Activated naive CD8-positive, alpha-beta T cell (primary cell): ENCODE results near the gene ITPR2.
"Not testable (repeated sequence)": the region's sequence is repeated elsewhere in the genome, so short reads cannot be mapped to it uniquely, and the experiment has no call there.

Source experiments
- H3K27ac Mint-ChIP-seq: one replicate; pipeline ENCODE4 v1.8.0; 2021; ENCODE audit warnings: mixed read lengths
- H3K27me3 Mint-ChIP-seq: one replicate; pipeline ENCODE4 v1.8.0; 2021; ENCODE audit warnings: mixed read lengths
- H3K36me3 Mint-ChIP-seq: one replicate; pipeline ENCODE4 v1.8.0; 2021; ENCODE audit warnings: mixed read lengths
- H3K4me1 Mint-ChIP-seq: one replicate; pipeline ENCODE4 v1.8.0; 2021; ENCODE audit warnings: low read depth, mixed read lengths
- H3K4me3 Mint-ChIP-seq: one replicate; pipeline ENCODE4 v1.8.0; 2021; ENCODE audit warnings: mild to moderate bottlenecking, mixed read lengths
- H3K9me3 Mint-ChIP-seq: one replicate; pipeline ENCODE4 v1.8.0; 2021; ENCODE audit warnings: low read depth, mixed read lengths

ITPR2 gene

GRCh38 chr12:26732005-26732908, 100.7 kb downstream of the ITPR2 start:
- Mint-ChIP-seq H3K9me3 (no peaks in the 10 kb centered on the region), H3K27me3 (no peaks in the 10 kb centered on the region), H3K27ac (no peak overlapping the region), H3K4me3 (no peak overlapping the region), H3K4me1 (peaks cover 55% of the 10 kb centered on the region), H3K36me3 (no peaks in the 10 kb centered on the region)

DNA sequence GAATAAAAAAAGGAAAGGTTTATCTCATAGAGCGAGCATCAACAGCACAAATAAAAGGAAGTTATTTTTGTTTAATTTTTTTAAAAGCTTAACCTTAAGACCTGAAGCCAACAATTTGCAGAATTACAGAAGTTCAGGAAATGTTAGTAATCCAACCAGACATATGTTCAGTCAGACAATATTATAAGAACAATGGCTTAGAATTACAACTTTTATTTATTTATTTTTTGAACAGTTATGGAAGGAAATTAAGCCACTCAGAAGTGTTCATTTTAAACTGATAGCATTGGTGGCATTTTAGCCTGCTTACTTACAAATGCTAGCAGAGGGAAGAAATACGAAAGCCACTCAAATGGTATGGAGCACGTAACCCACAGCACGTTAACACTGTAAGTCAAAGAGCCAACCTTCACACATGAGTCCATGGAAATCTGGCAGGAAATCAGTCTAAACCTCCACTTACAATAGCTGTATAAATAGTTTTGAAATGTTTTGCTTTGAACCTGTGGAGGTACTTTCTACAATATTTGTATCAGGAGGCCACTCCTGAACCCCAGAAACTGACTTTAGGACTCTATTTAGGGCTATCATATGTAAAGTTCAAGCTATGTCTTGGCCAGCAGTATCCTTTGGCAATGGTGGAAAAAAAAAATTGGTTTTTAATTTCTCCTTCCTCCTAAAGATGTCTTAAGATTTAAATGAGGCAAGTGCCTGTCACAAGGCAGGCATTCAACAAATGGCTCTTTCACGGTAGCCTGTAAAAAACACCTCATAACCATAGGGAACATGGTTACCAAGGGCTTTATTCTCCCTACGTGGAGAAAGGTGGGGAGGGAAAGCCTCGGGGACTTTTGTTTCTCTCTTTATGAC, 102.3 kb downstream of the ITPR2 start:
- peaks cover 56% of the 10 kb centered on the region for H3K4me1 Mint-ChIP-seq
- no peak overlapping the region for H3K4me3 Mint-ChIP-seq
- no peak overlapping the region for H3K27ac Mint-ChIP-seq
- H3K36me3 Mint-ChIP-seq: no peaks in the 10 kb centered on the region
- H3K9me3 Mint-ChIP-seq: no peaks in the 10 kb centered on the region
- no peaks in the 10 kb centered on the region for H3K27me3 Mint-ChIP-seq

DNA sequence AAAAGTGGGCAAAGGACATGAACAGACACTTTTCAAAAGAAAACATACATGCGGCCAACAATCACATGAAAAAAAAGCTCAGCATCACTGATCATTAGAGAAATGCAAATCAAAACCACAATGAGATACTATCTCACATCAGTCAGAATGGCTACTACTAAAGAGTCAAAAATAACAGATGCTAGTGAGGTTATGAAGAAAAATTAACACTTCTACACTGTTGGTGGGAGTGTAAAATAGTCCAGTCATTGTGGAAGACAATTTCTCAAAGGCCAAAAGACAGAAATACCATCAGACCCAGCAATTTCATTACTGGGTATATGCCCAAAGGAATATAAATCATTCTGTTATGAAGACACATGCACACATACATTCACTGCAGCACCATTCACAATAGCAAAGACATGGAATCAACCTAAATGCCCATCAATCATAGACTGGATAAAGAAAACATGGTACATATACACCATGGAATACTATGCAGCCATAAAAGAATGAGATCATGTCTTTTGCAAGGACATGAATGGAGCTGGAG, 103.8 kb downstream of the ITPR2 start:
- H3K4me1 Mint-ChIP-seq: peaks cover 55% of the 10 kb centered on the region
- H3K36me3 Mint-ChIP-seq, H3K27me3 Mint-ChIP-seq, H3K9me3 Mint-ChIP-seq, H3K4me3 Mint-ChIP-seq: not testable (repeated sequence)
- peak overlapping the region; percentile 5 for H3K27ac Mint-ChIP-seq

DNA sequence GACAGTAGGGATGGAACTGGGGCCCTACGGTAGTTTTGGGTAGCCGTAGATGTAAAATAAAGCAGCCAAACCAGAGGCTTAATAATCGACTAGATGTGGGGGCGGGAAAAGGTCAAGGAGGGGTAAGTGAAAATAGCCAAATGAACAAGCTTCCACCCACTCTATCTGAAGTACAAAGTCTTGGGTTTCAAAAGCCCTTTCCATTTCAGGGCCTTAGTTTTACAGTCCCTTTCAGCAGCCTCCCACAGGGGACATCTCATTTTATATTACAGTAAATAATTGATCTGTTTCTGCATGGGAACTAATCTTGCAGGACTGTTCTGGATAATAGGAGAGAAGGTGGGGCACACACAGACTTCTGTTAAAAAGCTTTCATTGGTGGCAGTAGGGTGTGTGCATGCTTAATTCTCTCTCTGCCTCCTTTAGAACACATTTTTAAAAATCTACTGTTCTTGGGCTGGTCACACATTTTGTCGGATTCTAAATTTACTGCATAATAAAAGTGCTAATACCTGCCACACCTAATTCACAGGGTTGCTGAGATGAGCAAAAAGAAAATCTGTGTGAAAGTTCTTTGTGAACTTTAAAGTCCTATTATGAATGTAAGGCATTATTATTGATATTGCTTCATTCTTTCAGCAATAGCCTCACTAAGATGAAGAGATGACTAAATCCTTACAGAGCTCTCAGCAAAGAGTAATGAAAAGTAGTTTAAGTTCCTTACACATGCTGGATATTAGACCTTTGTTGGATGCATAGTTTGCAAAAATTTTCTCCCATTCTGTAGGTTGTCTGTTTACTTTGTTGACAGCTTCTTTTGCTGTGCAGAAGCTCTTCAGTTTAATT, 104.6 kb downstream of the ITPR2 start:
- H3K27me3 Mint-ChIP-seq: no peaks in the 10 kb centered on the region
- peak overlapping the region; percentile 5 for H3K27ac Mint-ChIP-seq
- peaks cover 52% of the 10 kb centered on the region for H3K4me1 Mint-ChIP-seq
- no peaks in the 10 kb centered on the region for H3K9me3 Mint-ChIP-seq
- no peak overlapping the region for H3K4me3 Mint-ChIP-seq
- H3K36me3 Mint-ChIP-seq: peaks cover 4% of the 10 kb centered on the region

DNA sequence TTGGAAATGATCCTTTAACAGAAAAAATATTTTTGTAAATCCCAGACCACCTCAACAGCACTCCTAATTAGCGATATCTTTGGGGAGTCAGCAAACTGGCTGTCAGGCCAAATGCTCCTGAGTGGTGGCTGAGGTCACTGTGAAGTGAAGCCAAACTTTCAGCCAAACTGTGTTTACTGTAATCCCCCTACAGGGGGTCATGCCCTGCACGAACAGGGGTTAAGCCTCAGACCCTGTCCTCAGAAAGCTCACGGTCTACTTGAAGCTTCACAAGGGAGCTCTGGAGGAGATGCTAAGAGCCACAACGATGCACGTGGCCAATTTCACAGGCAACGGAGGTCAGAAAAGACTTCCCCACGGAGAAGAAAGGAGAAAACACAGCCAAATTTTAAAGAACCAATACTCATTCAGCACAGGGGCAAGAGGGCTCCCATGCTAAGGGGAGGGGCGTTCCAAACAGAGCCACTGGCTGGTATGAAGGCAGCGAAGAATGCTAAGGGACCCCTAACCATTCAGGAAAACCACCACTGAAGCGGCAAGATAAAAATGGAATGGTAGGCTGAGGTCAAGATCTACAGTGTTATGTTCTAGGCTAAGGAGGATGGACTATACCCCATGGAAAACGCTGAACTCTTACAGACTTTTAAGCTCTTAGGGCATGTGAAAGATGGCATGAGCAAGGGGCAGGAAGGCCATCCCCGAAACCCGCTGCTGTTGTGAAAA, 105.4 kb downstream of the ITPR2 start:
- no peak overlapping the region for H3K27ac Mint-ChIP-seq
- H3K9me3 Mint-ChIP-seq: no peaks in the 10 kb centered on the region
- peaks cover 46% of the 10 kb centered on the region for H3K4me1 Mint-ChIP-seq
- no peak overlapping the region for H3K4me3 Mint-ChIP-seq
- peaks cover 4% of the 10 kb centered on the region for H3K36me3 Mint-ChIP-seq
- no peaks in the 10 kb centered on the region for H3K27me3 Mint-ChIP-seq

GRCh38 chr12:26726956-26727355, 106.0 kb downstream of the ITPR2 start:
- H3K27me3 Mint-ChIP-seq: no peaks in the 10 kb centered on the region
- peaks cover 39% of the 10 kb centered on the region for H3K4me1 Mint-ChIP-seq
- peaks cover 5% of the 10 kb centered on the region for H3K36me3 Mint-ChIP-seq
- no peaks in the 10 kb centered on the region for H3K9me3 Mint-ChIP-seq
- no peak overlapping the region for H3K27ac Mint-ChIP-seq
- H3K4me3 Mint-ChIP-seq: no peak overlapping the region

DNA sequence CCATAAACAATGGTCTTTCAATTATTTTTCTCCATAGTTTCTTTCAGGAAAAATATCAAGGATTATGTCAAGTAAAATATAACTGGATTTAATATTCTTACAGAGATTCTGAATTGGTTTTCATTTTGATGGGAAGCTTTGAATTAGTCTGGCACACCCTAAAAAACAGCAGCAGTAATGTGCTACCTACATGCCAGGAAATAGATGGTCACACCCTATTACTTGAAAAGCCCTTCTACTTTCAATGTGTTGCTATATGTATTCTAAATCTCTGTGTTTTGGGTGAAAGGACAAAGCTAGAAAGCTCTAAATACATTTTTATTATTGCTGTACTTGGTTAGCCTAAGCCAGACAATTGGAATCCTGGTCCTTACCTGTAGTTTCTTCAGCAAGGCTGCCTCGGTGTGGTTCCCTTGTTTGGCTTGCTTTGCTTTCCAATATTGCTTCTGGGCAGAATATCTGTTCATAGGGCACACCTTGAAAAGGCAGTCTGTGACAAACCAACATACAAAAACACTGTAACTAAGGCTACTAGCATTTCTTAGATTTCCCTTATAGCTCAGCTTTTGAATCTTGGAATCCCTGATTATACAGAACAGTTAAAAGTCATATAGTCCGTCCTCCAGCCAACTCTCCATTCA, 107.6 kb downstream of the ITPR2 start:
- Mint-ChIP-seq H3K4me3 (no peak overlapping the region), H3K27ac (no peak overlapping the region), H3K9me3 (no peaks in the 10 kb centered on the region), H3K4me1 (peaks cover 32% of the 10 kb centered on the region), H3K27me3 (no peaks in the 10 kb centered on the region), H3K36me3 (peaks cover 7% of the 10 kb centered on the region)

GRCh38 chr12:26724309-26724702, 108.7 kb downstream of the ITPR2 start:
- peak overlapping the region; percentile 2 for H3K27ac Mint-ChIP-seq
- no peaks in the 10 kb centered on the region for H3K27me3 Mint-ChIP-seq
- H3K9me3 Mint-ChIP-seq: no peaks in the 10 kb centered on the region
- no peak overlapping the region for H3K4me3 Mint-ChIP-seq
- H3K36me3 Mint-ChIP-seq: peaks cover 7% of the 10 kb centered on the region
- peaks cover 25% of the 10 kb centered on the region for H3K4me1 Mint-ChIP-seq

DNA sequence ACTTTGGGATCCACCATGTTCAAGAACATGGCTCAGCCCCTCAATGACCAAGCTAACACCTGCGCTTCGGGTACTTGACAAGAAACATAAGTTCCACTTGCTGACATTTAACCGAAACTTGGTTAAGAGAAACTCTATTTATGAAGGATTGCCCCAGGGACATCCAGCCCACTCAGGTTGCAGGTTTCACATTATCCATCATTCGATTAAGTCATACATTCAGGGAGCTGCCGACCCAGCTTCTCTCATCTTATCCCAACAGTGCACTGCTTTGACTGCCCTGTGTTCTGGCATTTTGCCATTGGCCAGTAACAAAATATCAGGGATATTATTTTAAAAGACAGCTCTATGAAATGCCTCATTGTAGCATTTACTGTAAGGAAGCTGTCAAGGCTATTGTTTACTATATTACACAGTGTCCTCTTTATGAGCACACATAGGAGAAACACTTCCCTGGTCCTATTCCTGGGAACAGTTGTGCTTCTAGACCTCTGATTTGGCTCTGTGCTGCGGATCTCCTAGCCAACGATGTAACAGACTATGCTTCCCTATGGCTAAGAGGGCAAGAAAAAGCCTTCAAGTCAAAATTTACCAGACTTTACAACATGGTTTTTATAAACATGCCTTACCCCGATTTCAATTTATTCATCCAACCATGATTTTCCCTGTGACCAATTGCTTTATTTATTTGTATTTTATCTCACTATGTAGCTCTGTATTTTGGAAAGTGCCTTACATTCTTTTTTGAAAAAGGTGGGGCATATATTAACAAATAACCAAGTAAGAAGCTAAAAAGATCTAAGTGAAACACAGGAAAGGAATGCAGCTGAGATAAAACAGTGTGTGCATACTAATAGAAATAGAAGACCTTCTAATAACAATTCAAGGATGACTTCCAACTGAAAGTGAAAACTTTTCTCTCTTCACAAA, 109.3 kb downstream of the ITPR2 start:
- peaks cover 19% of the 10 kb centered on the region for H3K4me1 Mint-ChIP-seq
- H3K4me3 Mint-ChIP-seq: no peak overlapping the region

GRCh38 chr12:26721800-26722199, 111.2 kb downstream of the ITPR2 start:
- Mint-ChIP-seq H3K4me3 (no peak overlapping the region), H3K36me3 (peaks cover 10% of the 10 kb centered on the region), H3K27me3 (no peaks in the 10 kb centered on the region), H3K27ac (no peak overlapping the region), H3K9me3 (no peaks in the 10 kb centered on the region), H3K4me1 (peaks cover 10% of the 10 kb centered on the region)

More for the DNA sequence above, 109.3 kb downstream of the ITPR2 start:
- Mint-ChIP-seq H3K9me3 (no peaks in the 10 kb centered on the region), H3K27me3 (no peaks in the 10 kb centered on the region), H3K36me3 (peaks cover 7% of the 10 kb centered on the region), H3K27ac (no peak overlapping the region)

DNA sequence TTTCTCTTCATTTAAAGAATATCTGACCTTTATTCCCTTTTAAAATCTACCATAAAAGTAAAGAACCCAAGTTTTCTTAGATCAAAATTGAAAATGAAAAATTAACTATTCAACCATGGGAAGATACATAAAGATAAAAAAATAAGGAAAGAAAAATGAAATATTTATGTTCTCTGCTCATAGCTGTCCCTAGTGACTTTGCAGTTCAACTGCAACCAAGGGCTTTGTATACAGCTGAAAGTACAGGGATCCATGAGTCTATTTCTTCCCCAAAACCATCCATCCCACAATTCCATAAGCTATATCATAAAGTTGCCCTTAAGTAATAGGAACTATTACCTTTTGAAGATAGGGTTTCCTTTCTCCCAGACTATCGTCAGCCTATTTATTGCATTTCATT, 113.1 kb downstream of the ITPR2 start:
- no peak overlapping the region for H3K27ac Mint-ChIP-seq
- peaks cover 19% of the 10 kb centered on the region for H3K36me3 Mint-ChIP-seq
- H3K4me1 Mint-ChIP-seq: peaks cover 1% of the 10 kb centered on the region
- H3K4me3 Mint-ChIP-seq: no peak overlapping the region
- no peaks in the 10 kb centered on the region for H3K27me3 Mint-ChIP-seq
- H3K9me3 Mint-ChIP-seq: no peaks in the 10 kb centered on the region

- H3K27ac Mint-ChIP-seq: no peak overlapping the region
- no peaks in the 10 kb centered on the region for H3K9me3 Mint-ChIP-seq
- H3K27me3 Mint-ChIP-seq: no peaks in the 10 kb centered on the region
- no peak overlapping the region for H3K4me3 Mint-ChIP-seq
- peaks cover 23% of the 10 kb centered on the region for H3K36me3 Mint-ChIP-seq
- no peaks in the 10 kb centered on the region for H3K4me1 Mint-ChIP-seq
These were observed 115.2 kb downstream of the ITPR2 start for GRCh38 chr12:26717757-26718156.

- no peak overlapping the region for H3K4me3 Mint-ChIP-seq
- no peaks in the 10 kb centered on the region for H3K27me3 Mint-ChIP-seq
- H3K36me3 Mint-ChIP-seq: peaks cover 33% of the 10 kb centered on the region
- H3K27ac Mint-ChIP-seq: no peak overlapping the region
- no peaks in the 10 kb centered on the region for H3K4me1 Mint-ChIP-seq
- no peaks in the 10 kb centered on the region for H3K9me3 Mint-ChIP-seq
These were observed 117.8 kb downstream of the ITPR2 start for GRCh38 chr12:26715232-26715631.
